Mammary epithelial cell (primary cell): Measurements from ENCODE around the gene TMSB4Y.

Experiments
- EZH2 ChIP-seq: IDR thresholded peaks from 2 replicates; pipeline ENCODE4 v1.6.1; 2012; ENCODE audit warnings: low read length, inconsistent platforms, borderline replicate concordance
- TF ChIP-seq, protein P1 (sequence below), 2 donors: IDR thresholded peaks in 1 of 2; conservative IDR thresholded peaks in 1 of 2; 2 replicates each; pipeline ENCODE4 v1.5.1; 2011 to 2012; ENCODE audit warnings: inconsistent platforms in 2 of 2, low read length in 2 of 2, mild to moderate bottlenecking in 2 of 2, control low read depth in 1 of 2, low read depth in 1 of 2; ENCODE audit not compliant: insufficient read depth in 1 of 2; ENCODE audit errors: extremely low read depth in 1 of 2

DNA sequence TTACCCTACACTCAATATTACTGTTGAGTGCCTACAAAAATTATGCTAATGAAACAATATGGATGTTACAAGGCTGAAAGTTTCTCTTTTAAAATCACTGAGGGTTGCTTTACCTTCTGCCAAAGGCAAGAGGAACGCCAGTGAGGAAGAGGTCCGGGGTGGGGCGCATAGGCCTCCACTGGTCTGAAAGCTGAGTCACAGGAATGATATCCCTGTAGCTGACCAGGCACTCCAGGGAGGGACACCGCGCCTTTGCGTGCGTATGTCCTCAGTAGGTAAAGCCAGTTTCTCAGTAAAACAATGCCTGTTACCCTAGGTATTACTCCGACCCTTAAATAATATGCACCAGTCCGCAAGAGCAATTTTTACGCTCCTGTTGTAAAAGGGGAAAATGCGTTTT is 1.4 kb upstream of the TMSB4Y start:
- TF ChIP-seq, protein P1, sequence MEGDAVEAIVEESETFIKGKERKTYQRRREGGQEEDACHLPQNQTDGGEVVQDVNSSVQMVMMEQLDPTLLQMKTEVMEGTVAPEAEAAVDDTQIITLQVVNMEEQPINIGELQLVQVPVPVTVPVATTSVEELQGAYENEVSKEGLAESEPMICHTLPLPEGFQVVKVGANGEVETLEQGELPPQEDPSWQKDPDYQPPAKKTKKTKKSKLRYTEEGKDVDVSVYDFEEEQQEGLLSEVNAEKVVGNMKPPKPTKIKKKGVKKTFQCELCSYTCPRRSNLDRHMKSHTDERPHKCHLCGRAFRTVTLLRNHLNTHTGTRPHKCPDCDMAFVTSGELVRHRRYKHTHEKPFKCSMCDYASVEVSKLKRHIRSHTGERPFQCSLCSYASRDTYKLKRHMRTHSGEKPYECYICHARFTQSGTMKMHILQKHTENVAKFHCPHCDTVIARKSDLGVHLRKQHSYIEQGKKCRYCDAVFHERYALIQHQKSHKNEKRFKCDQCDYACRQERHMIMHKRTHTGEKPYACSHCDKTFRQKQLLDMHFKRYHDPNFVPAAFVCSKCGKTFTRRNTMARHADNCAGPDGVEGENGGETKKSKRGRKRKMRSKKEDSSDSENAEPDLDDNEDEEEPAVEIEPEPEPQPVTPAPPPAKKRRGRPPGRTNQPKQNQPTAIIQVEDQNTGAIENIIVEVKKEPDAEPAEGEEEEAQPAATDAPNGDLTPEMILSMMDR (conservative IDR thresholded peaks at IDR 0.05 in 1 of 2, IDR thresholded peaks at IDR 0.05 in 1 of 2; ENCODE audit: extremely low read depth in 1 of 2, insufficient read depth in 1 of 2, low read depth in 1 of 2, low read length in 2 of 2): no peak
- TF ChIP-seq EZH2: no peak
